Measurements from ENCODE around the gene ARAF.

The ARAF gene

DNA sequence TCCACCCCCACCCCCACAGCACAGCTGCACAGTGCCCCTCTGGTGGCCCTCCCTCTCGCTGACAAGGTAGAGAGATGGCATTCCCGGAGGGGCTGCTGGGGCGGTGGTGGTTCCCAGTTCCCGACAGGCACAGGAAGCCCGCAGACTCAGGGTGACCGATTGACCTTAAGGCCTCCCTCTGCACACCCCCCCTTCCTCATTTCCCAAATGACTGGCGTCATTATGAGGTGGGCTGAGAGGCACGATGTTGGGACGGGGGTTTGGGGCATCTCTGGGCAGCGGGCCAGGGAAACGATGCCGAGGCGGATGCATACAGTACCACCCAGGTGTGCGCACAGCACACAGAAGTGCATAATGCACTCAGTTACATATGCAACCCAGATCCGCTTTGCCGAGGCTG, 17.7 kb downstream of the ARAF start:
- H3K4me3 ChIP-seq (ENCODE audit: low read depth, low read length), result no peak overlapping the region
- TF ChIP-seq, protein P1, sequence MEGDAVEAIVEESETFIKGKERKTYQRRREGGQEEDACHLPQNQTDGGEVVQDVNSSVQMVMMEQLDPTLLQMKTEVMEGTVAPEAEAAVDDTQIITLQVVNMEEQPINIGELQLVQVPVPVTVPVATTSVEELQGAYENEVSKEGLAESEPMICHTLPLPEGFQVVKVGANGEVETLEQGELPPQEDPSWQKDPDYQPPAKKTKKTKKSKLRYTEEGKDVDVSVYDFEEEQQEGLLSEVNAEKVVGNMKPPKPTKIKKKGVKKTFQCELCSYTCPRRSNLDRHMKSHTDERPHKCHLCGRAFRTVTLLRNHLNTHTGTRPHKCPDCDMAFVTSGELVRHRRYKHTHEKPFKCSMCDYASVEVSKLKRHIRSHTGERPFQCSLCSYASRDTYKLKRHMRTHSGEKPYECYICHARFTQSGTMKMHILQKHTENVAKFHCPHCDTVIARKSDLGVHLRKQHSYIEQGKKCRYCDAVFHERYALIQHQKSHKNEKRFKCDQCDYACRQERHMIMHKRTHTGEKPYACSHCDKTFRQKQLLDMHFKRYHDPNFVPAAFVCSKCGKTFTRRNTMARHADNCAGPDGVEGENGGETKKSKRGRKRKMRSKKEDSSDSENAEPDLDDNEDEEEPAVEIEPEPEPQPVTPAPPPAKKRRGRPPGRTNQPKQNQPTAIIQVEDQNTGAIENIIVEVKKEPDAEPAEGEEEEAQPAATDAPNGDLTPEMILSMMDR (conservative IDR thresholded peaks at IDR 0.05; ENCODE audit: low read depth, low read length), result no peak
- DNase-seq (ENCODE audit: low read depth), result no peak

DNA sequence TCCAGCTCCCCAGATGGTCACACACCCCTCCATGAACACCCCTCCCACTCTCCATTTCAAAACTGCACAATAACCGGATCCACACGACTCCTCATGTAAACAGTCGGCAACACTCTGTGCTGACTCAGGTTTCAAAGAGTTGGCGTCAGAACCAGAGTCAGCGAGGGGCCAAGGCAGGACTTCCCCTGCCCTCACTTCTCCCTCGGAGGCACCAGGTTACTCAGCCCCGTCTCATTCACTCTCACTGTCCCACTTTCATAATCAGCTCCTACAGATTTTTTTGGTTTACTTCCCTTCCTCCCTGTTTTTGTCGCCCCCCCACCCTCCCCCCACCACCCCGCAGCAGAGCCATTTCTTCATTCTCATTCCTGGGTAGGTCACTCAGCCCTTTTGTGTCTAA, 18.5 kb downstream of the ARAF start:
- no peak overlapping the region for H3K4me3 ChIP-seq (ENCODE audit: low read depth, low read length)
- DNase-seq (ENCODE audit: low read depth), result peak; percentile 87
- TF ChIP-seq, protein P1 (conservative IDR thresholded peaks at IDR 0.05; ENCODE audit: low read depth, low read length), result no peak

DNA sequence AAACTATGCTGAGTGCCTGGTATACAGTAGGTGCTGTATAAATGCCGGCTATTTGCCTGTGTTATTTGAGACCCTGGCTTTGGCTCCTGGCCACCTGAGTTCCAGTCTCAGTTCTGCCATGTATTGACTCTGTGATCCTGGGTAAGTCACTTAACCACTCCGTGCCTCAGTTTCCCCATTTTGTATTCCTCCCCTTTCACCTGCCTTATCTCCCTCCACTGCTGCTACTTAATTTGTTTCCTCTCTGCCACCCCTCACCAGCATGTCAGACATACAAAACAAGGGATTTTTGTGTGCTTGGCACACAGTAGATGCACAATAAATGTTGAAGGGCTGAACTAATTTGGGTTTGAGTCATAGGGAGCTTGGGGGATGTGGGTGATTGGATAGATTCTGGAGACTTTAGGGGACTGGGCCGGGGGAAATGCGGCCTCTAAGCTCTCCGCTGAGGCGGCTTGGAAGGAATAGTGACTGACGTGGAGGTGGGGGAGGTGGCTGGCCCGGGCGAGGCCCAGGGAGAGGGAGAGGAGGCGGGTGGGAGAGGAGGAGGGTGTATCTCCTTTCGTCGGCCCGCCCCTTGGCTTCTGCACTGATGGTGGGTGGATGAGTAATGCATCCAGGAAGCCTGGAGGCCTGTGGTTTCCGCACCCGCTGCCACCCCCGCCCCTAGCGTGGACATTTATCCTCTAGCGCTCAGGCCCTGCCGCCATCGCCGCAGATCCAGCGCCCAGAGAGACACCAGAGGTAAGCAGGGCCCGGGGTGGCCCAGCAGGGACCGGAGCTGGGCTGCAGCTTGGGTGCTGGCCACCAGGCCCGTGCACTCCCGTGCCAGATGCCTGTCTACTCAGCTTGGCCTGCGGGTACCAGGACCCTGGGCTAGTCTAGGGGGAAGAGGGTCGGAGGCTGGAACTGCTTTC, 21.0 kb downstream of the ARAF start, which contains the start of gene TIMP1:
Gene TIMP1, plus strand, starts transcription at position 706 of the 917 bp plus-strand sequence. CDS start 980 bp downstream, outside the sequence.
- TF ChIP-seq, protein P1 (conservative IDR thresholded peaks at IDR 0.05; ENCODE audit: low read depth, low read length), result no peak
- peak; percentile 95 for DNase-seq (ENCODE audit: low read depth)
- peak within 1 kb of the TSS; percentile 75 for H3K4me3 ChIP-seq (ENCODE audit: low read depth, low read length)

DNA sequence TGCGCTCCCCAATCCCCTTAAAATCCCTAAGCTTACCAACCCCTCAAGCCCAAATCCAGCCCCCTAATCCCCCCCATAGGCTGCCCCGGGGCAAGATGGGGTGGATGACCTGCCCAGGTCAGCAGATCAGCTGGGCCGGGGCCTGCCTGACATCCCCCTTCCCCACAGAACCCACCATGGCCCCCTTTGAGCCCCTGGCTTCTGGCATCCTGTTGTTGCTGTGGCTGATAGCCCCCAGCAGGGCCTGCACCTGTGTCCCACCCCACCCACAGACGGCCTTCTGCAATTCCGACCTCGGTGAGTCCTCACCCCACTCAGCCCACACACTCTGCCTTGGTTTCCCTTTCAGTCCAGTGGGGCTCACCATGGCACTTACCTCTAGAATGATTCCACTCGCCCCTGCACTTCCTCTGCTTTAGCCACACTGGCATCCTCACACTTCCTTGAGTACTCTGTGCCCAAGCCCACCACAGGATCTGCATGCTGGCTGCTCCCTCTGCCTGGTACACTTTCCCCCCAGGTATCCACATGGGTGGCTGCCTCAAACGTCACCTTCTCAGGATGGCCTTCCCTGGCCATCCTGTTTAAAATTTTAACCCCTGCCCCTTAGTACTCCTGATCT, 22.3 kb downstream of the ARAF start:
- DNase-seq (ENCODE audit: low read depth), result no peak
- TF ChIP-seq, protein P1 (conservative IDR thresholded peaks at IDR 0.05; ENCODE audit: low read depth, low read length), result no peak
- H3K4me3 ChIP-seq (ENCODE audit: low read depth, low read length), result peak overlapping the region; percentile 75

DNA sequence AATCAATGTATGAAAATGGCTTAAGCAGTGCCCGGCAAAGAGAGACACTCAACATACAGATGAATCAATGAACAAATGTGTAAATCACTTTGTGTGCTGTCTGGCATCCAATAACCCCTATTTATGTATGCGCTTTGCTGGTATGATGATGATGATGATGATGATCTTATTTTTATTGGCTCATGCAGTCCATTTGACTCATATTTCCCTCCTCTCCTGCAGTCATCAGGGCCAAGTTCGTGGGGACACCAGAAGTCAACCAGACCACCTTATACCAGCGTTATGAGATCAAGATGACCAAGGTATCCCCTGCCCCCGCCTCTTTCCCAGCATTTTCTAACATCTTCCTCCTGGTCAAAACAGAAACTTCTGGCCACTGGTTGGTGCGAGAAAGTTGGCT, 23.7 kb downstream of the ARAF start:
- H3K4me3 ChIP-seq (ENCODE audit: low read depth, low read length), result peak overlapping the region; percentile 75
- no peak for DNase-seq (ENCODE audit: low read depth)
- TF ChIP-seq, protein P1 (conservative IDR thresholded peaks at IDR 0.05; ENCODE audit: low read depth, low read length), result no peak

DNA sequence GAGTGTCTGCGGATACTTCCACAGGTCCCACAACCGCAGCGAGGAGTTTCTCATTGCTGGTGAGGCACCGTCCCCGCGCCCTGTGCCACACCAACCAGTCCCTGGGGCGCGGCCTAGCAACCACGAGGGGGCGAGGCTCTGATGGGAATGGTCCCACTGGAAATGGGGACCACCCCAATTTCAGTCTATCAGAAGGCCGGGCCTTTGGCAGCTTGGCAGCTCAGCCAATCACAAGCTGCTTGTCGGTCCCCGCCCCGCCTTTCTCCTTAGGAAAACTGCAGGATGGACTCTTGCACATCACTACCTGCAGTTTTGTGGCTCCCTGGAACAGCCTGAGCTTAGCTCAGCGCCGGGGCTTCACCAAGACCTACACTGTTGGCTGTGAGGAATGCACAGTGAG, 24.3 kb downstream of the ARAF start:
- H3K4me3 ChIP-seq (ENCODE audit: low read depth, low read length), result peak overlapping the region; percentile 75
- no peak for DNase-seq (ENCODE audit: low read depth)
- TF ChIP-seq, protein P1 (conservative IDR thresholded peaks at IDR 0.05; ENCODE audit: low read depth, low read length), result no peak

Measured in choroid plexus epithelial cell (primary cell).